IPS-NIHi7 (cell line): ENCODE results near the gene CSMD2.

Source experiments
- DNase-seq: peaks from one replicate; pipeline ENCODE4 v3.0.0; 2012; ENCODE audit warnings: mixed read lengths; ENCODE audit errors: extremely low spot score

The CSMD2 gene

GRCh38 chr1:33753087-33753856 lies 411.8 kb downstream of the CSMD2 start:
- no peak for DNase-seq

DNA sequence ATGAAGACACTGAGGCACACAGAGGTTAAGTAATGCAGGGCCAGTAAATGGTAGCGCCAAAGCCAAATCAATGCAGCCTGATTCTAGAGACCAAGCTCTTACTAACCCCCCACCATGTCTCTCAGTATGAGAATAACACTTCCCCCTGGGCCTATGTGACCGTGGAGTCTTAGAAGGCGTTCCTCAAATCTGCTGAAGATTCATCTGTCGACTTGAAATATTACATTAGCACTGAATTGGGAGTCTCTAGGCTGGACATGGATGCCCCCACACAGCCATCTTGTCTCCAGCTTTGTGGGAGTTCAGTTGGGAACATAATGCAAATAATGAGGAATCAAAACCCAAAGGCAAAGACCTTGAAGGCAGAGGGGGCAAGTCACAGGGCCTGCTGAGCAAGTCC lies 419.1 kb downstream of the CSMD2 start:
- DNase-seq: no peak

DNA sequence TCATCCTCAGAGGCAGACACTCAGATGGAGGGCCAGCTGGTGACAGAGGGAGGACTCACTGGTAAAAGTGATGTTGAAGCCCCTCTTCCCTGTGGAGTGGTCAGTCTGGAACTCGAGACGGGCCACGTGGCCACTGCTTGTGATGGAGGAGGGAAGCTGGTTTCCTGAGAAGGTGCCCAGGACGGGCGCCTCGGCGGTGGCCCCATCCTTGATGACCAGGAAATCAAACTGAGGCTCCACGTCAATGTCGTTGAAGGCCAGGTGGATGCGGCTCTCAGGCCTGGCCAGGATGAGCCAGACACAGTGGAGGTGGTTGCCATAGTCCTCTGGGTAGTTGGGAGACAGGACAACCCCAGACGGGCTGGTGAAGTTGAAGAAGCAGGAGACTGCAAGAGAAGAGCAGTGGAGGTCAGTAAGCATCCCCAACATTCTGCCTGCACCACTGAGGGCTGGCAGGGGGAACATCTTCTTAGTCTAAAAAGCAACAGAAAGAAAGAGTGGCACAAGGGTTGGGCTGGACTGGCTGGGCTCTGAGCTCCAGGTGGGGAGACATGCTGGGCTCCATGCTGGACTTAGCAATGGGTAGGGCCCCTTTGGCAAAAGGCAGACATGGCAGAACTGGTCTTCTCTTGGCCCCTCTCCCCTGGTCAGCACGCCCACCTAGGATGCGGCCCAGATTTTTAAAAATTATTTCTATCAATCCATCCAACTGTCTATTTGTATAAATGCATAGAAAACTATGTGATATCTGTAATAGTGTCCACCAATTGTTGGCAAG lies 421.6 kb downstream of the CSMD2 start:
- no peak for DNase-seq

DNA sequence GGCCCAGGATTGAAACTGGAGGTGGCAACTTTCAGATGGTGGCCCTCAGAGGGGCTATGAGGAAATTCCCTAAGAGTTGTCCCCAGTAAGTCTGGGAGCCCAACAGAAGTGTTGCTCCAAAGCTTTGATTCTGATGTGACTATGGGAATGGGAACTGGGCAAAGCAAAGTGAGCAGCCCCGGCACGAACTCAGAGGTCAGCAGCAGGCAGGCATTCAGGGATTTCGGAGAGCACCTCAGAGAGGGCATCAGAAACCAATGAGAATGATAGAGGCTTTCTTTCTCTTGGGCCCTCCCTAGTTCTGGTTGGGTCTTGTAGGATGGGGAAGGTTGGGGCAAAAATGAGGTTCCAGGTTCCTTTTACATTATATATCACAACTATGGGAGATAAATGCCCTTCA lies 422.4 kb downstream of the CSMD2 start:
- DNase-seq: no peak

- no peak for DNase-seq
Measured at GRCh38 chr1:33741749-33742148, 423.3 kb downstream of the CSMD2 start.

- DNase-seq: peak; percentile 39
Measured at GRCh38 chr1:33740040-33740744, 424.8 kb downstream of the CSMD2 start.

GRCh38 chr1:33738976-33739375 lies 426.1 kb downstream of the CSMD2 start:
- DNase-seq: no peak

GRCh38 chr1:33738536-33738935 lies 426.5 kb downstream of the CSMD2 start:
- no peak for DNase-seq

GRCh38 chr1:33736496-33736895 lies 428.5 kb downstream of the CSMD2 start:
- no peak for DNase-seq

DNA sequence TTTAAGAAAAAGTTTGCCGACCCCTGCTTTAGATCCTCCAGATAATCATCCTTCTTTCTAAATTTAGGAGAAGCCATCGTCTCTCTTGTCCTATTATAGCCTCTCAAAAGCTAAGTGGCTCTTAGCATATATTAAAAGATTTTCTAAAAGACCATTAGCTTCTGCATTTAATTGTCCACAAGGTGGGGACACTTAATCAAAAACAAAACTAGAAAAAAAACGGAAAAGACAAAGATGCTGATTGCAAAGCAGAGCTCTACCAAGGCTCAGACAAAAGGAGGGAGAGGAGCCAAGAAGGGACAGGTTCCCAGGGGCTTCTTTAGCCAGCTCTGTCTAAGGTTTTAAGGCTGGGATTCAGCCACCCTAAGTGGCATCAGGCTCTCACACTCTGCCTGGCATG lies 429.4 kb downstream of the CSMD2 start:
- no peak for DNase-seq

GRCh38 chr1:33727310-33727709 lies 437.7 kb downstream of the CSMD2 start:
- no peak for DNase-seq

- DNase-seq: no peak
Measured at GRCh38 chr1:33726274-33726804, 438.7 kb downstream of the CSMD2 start.

DNA sequence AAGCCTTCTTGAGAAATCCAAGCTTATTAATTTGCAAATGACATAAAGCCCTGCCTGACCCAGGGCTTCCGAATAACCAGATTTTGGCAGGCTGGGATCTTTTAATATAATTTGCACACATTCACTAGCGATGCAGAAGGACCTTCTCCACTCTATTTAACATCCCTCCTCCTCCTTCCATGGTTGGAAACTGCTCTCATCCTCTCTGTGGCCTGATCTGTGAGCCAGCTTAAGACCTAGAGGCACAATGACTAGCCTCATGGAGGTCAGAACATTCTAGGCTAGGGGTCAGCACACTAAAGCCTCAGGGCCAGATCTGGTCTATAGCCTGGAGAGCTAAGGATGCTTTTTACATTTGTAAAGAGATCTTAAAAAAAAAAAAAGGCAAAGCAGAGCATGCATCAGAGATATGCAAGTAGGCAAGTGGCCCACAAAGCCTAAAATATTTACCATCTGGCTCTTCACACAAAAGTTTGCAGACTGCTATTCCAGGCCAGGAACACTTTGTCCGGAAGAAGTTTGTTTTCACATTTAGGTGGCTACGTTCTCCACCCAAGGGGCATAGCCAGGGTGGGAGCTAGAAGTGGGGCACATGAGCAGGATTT lies 439.4 kb downstream of the CSMD2 start:
- DNase-seq: no peak

- DNase-seq: no peak
Measured at GRCh38 chr1:33725037-33725436, 440.0 kb downstream of the CSMD2 start.

DNA sequence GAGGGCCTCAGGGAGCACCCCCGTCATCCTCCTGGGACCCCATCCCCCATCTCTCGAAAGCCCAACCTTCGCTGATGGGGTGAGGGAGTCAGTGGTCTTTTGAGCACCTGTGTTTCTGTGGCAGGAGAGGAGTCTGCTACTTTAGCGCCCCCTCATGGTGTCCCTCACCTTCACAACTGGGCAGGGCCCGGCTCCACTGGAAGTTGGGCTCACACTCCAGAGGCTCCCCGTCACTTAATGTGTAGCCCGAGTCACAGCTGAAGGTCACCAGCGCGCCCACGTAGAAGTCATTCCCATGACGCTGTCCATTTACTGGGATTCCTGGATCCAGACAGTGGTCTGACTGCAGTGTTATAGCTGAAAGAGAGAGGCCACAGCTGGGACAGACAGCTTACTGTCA lies 440.7 kb downstream of the CSMD2 start:
- peak; percentile 67 for DNase-seq

GRCh38 chr1:33723251-33723650 lies 441.8 kb downstream of the CSMD2 start:
- DNase-seq: no peak

DNA sequence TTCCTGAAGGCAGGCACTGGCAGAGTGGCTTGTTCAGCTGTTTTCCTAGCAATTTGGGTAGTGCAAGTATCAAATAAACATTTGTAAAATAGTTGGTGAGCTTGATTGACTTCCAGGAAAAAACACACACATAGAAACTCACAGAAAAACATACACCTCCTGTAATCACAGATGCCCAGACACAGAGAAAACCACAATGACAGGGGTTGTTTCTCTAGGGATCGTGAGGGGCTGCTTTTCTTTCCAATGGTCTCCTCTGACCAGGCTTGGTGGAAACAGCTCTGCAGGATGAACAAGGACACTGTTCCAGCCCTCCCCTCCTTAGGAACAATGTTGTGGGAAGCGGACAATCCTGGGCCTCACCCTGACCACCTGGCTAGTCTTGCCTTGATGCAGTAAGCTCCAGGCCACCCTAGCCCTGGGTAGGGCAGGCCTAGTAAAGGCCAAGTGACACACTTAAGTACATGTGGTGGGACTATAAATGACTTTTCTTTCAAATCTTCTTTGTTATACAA lies 443.7 kb downstream of the CSMD2 start:
- no peak for DNase-seq

- DNase-seq: no peak
Measured at GRCh38 chr1:33719771-33720670, 445.0 kb downstream of the CSMD2 start.

DNA sequence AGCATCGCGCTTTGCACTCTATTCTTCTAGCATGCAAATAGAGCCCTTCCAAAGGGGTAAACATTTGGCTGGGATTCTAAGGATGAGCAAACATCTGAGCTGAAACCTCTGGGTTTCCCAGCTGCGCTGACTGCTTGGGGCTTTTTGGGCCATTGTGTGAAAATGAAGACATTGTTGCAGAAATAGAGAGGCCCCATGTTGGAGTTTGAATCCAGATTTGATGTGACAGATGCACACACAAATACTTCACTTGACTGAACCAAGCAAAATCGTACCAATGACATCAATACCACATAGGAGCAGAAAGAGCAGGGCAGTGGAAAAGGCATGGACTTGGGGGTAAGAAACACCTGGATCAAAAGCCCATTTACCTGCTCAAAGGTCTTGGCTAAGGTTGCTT lies 445.7 kb downstream of the CSMD2 start:
- no peak for DNase-seq

DNA sequence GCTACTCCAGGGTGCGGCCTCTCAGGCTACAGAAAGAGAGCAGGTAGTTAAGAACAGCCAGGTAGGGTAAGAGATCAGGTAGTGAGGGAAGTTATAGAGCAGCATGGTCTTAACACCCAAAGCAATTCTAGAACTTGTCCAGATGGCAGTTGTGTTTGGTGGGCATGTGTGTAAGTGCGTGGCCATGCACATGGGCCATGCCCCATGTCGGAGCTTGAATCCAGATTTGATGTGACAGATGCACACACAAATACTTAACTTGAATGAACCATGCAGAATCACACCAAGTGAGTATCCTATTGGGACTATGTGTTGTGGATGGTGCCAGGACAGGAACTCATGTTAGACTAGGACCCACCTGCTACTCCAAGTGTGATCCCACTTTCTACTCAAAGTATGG lies 446.8 kb downstream of the CSMD2 start:
- DNase-seq: no peak
